NCI-H1436 (cell line): Measurements from ENCODE around the gene BEST4.
"Not testable (repeated sequence)": the region's sequence is repeated elsewhere in the genome, so short reads cannot be mapped to it uniquely, and the experiment has no call there.

Source experiments
- DNase-seq: peaks from one replicate; lab custom pipeline; 2025; lab: John Stamatoyannopoulos, UW

Gene BEST4

GRCh38 chr1:44819608-44820327 is 31.8 kb upstream of the BEST4 start:
- no peak for DNase-seq

- DNase-seq = no peak
These were observed 31.2 kb upstream of the BEST4 start for GRCh38 chr1:44819196-44819607.

GRCh38 chr1:44817771-44818495 is 30.0 kb upstream of the BEST4 start:
- no peak for DNase-seq

GRCh38 chr1:44817307-44817706 is 29.3 kb upstream of the BEST4 start:
- DNase-seq = no peak

- DNase-seq = not testable (repeated sequence)
These were observed 28.0 kb upstream of the BEST4 start for GRCh38 chr1:44815926-44816325.

- no peak for DNase-seq
These were observed 25.0 kb upstream of the BEST4 start for GRCh38 chr1:44812822-44813543.

GRCh38 chr1:44811234-44811633 is 23.3 kb upstream of the BEST4 start:
- DNase-seq = no peak

GRCh38 chr1:44810762-44811105 is 22.8 kb upstream of the BEST4 start:
- not testable (repeated sequence) for DNase-seq

GRCh38 chr1:44810101-44810761 is 22.3 kb upstream of the BEST4 start:
- no peak for DNase-seq

- no peak for DNase-seq
These were observed 21.3 kb upstream of the BEST4 start for GRCh38 chr1:44808938-44809917.

- DNase-seq = no peak
These were observed 20.3 kb upstream of the BEST4 start, which contains the start of gene BTBD19 for GRCh38 chr1:44808063-44808937. Gene BTBD19 (plus strand): TSS chr1:44808523. CDS start chr1:44808821, 298 bp downstream.

GRCh38 chr1:44807364-44808062 is 19.5 kb upstream of the BEST4 start:
- peak; percentile 26 for DNase-seq

- no peak for DNase-seq
These were observed 18.9 kb upstream of the BEST4 start, which contains the start of gene DYNLT4 for GRCh38 chr1:44806704-44807363. Gene DYNLT4 (minus strand): TSS chr1:44807351. CDS start chr1:44806668, 683 bp downstream.

- no peak for DNase-seq
These were observed 18.2 kb upstream of the BEST4 start for GRCh38 chr1:44806025-44806703.

- no peak for DNase-seq
These were observed 17.5 kb upstream of the BEST4 start for GRCh38 chr1:44805311-44806024.

- no peak for DNase-seq
These were observed 15.5 kb upstream of the BEST4 start for GRCh38 chr1:44803312-44804095.

GRCh38 chr1:44803062-44803311 is 15.0 kb upstream of the BEST4 start:
- no peak for DNase-seq
